HUES64 (cell line): Measurements from ENCODE around the gene CT45A10.
"Not testable (repeated sequence)": the region's sequence is repeated elsewhere in the genome, so short reads cannot be mapped to it uniquely, and the experiment has no call there.

Source experiments
- H3K27ac ChIP-seq: 2 replicates; pipeline ENCODE4 v1.7.0; 2013; ENCODE audit warnings: low read depth, low read length, inconsistent platforms
- H3K27me3 ChIP-seq: 2 replicates; pipeline ENCODE4 v1.6.1; 2013; ENCODE audit warnings: mild to moderate bottlenecking, low read length; ENCODE audit not compliant: insufficient read depth
- H3K36me3 ChIP-seq: 2 replicates; pipeline ENCODE4 v1.6.1; 2013; ENCODE audit warnings: mild to moderate bottlenecking, low read length; ENCODE audit not compliant: insufficient read depth
- H3K4me1 ChIP-seq: 2 replicates; pipeline ENCODE4 v1.6.1; 2013; ENCODE audit warnings: mild to moderate bottlenecking, low read length, moderate library complexity; ENCODE audit not compliant: insufficient read depth
- H3K4me3 ChIP-seq: 2 replicates; pipeline ENCODE4 v1.5.1; 2013; ENCODE audit warnings: mild to moderate bottlenecking, low read length, moderate library complexity
- H3K9ac ChIP-seq: 2 replicates; pipeline ENCODE4 v1.6.1; 2013; ENCODE audit warnings: mild to moderate bottlenecking, low read depth, low read length
- H3K9me3 ChIP-seq: 2 replicates; pipeline ENCODE4 v1.6.1; 2013; ENCODE audit warnings: low read depth, low read length; ENCODE audit not compliant: insufficient read depth
- WGBS: fragments of 150-250, 120-280 bp; methylation state at CpG from one replicate; pipeline ENCODE4 v1.1.7; 2013; ENCODE audit warnings: missing lambda C conversion rate; 5-methylcytosine and 5-hydroxymethylcytosine counted together

The CT45A10 gene

DNA sequence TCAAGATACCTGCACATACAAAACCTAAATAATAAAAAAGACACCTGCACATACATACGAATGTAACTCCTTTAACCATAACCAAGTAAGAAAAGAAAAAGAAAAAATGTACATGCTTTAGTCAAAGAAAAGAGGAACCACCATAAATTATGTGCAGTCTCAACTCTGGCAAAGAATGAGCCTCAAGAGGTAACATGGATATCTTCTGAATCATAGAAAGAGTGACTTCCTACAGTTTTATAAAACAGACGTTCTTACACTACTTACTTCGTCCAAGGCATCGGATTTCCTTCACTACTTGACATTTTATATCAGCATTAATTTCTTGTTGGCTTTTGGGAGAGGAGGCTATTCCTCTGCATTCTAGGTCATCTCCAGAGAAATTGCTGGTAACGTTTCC lies 10.5 kb downstream of the CT45A10 start:
- H3K36me3 ChIP-seq, H3K4me3 ChIP-seq, H3K9me3 ChIP-seq, H3K9ac ChIP-seq, H3K27ac ChIP-seq, H3K27me3 ChIP-seq, H3K4me1 ChIP-seq: not testable (repeated sequence)
- 63% methylated on average over 1 of the region's 5 CpGs for WGBS

DNA sequence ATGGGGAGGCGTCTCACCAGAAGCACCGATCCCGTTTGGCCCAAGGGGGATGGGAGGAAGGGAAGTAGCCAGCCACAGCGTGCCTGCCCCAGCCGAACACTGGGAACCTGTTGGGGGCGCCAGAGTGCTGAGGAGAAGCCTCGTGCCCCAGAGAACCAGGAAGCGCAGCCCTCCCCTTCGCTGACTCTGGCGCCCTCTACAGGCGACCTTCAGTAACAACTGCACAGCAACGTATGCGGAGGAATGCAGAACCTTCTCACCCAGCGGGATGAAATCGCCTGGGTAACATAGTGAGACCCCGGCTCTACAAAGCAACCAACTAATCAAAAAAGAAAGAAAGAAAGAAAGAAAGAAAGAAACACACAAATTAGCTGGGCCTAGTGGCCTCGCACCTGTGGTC lies 21.5 kb downstream of the CT45A10 start, which contains the start of gene CT45A9:
TSS of gene CT45A9 (minus strand) at position 101 of the 400 bp plus-strand sequence. CDS start 3,751 bp downstream, outside the sequence.
- not testable (repeated sequence) for H3K4me3 ChIP-seq, H3K36me3 ChIP-seq
- no CpG with 5 or more reads among the region's 17 CpGs for WGBS

DNA sequence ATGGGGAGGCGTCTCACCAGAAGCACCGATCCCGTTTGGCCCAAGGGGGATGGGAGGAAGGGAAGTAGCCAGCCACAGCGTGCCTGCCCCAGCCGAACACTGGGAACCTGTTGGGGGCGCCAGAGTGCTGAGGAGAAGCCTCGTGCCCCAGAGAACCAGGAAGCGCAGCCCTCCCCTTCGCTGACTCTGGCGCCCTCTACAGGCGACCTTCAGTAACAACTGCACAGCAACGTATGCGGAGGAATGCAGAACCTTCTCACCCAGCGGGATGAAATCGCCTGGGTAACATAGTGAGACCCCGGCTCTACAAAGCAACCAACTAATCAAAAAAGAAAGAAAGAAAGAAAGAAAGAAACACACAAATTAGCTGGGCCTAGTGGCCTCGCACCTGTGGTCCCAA lies 38.8 kb downstream of the CT45A10 start, which contains the start of gene CT45A8:
TSS of gene CT45A8 (minus strand) at position 101 of the 400 bp plus-strand sequence. CDS start 3,755 bp downstream, outside the sequence.
- no CpG with 5 or more reads among the region's 17 CpGs for WGBS
- not testable (repeated sequence) for H3K36me3 ChIP-seq, H3K9me3 ChIP-seq, H3K4me1 ChIP-seq, H3K9ac ChIP-seq, H3K4me3 ChIP-seq, H3K27ac ChIP-seq, H3K27me3 ChIP-seq

More for the DNA sequence above, 21.5 kb downstream of the CT45A10 start, which contains the start of gene CT45A9:
- not testable (repeated sequence) for H3K9ac ChIP-seq, H3K27ac ChIP-seq, H3K27me3 ChIP-seq, H3K4me1 ChIP-seq, H3K9me3 ChIP-seq

DNA sequence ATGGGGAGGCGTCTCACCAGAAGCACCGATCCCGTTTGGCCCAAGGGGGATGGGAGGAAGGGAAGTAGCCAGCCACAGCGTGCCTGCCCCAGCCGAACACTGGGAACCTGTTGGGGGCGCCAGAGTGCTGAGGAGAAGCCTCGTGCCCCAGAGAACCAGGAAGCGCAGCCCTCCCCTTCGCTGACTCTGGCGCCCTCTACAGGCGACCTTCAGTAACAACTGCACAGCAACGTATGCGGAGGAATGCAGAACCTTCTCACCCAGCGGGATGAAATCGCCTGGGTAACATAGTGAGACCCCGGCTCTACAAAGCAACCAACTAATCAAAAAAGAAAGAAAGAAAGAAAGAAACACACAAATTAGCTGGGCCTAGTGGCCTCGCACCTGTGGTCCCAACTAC lies 56.1 kb downstream of the CT45A10 start, which contains the start of gene CT45A7:
TSS of gene CT45A7 (minus strand) at position 101 of the 400 bp plus-strand sequence. CDS start 3,747 bp downstream, outside the sequence.
- not testable (repeated sequence) for H3K27me3 ChIP-seq, H3K9me3 ChIP-seq, H3K4me3 ChIP-seq, H3K9ac ChIP-seq, H3K36me3 ChIP-seq, H3K27ac ChIP-seq, H3K4me1 ChIP-seq
- WGBS = no CpG with 5 or more reads among the region's 17 CpGs
